CD1c-positive myeloid dendritic cell (primary cell): Measurements from ENCODE around the gene MSH6.

Source experiments
- DNase-seq: peaks from one replicate; pipeline ENCODE4 v3.0.0-alpha.2; 2016; ENCODE audit errors: extremely low spot score

The MSH6 gene

DNA sequence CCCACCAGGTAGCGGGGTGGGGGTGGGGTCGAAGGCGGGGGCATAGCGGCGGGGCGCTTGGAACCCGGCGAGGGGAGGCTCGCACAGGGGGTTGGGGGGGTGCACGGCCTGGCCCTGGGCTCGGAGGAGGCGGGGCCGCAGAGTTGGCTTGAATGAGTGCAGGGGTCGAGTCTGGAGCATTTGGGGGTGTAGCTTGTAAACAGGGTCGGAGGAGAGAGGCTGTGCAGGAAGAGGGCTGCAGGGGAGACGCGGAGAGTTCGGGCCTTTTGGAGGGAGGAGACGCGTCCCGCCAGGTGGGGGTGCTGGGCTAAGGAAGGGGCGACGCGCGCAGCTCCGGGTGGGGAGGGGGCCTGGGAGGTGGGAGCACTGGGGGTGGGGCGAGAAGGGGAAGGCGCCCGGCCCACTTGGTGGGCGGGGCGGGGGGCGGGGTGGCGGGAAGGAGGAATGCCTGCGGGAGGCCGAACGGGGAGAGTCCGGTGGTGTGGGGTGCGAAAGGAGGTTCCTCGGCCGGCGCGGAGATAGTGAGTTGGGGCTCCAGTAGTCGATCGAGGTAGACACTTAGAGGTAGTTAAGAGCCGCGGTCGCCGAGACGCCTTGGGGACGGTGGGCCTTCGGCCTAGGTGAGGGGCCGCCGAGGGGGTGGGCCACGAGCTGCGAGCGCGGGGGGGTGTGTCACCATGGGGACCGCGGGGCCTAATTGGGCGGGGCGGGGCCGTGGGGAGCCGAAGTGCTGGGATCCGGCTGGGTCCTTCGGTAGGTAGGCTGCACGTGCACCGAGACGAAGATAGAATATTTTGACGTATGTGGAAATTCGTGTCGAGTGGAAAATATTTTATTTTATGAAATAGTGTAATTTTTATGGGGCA is 774 bp downstream of the MSH6 start:
- peak; percentile 46 for DNase-seq

DNA sequence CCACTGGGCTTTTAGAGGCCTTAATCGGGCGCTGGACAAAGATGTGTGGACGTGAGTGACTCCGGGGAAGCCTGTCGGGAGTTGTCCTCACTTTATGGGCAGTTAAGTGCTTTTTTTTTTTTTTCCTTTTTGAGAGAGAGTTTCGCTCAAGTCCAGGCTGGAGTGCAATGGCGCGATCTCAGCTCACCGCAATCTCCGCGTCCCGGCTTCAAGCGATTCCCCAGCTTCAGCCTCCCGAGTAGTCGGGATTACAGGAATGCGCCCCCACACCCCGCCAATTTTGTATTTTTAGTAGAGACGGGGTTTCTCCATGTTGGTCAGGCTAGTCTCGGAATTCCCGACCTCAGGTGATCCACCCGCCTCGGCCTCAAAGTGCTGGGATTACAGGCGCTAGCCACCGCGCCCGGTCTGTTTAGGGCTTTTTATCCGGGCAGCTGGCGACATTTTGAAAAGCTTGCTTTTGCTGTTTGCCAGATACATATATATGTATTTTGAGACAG is 1.5 kb downstream of the MSH6 start:
- DNase-seq: no peak

DNA sequence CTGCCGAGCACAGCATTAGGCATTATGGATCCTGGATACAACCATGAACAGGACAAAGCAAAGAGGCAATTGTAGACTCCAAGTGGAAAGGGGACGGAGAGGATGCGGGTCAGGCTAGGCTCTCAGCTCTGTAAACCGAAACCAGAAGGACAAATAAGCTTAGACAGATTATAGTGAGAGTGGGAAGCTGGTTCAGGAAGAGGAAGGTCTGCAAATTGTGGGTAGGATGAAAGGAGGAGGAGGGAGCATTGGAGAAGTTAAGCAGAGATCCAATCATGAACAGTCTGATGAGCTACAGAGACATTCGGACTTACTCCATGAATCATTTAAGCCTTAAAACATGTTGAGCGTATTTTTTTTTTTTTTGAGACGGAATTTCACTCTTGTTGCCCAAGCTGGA is 3.0 kb downstream of the MSH6 start:
- peak; percentile 78 for DNase-seq

DNA sequence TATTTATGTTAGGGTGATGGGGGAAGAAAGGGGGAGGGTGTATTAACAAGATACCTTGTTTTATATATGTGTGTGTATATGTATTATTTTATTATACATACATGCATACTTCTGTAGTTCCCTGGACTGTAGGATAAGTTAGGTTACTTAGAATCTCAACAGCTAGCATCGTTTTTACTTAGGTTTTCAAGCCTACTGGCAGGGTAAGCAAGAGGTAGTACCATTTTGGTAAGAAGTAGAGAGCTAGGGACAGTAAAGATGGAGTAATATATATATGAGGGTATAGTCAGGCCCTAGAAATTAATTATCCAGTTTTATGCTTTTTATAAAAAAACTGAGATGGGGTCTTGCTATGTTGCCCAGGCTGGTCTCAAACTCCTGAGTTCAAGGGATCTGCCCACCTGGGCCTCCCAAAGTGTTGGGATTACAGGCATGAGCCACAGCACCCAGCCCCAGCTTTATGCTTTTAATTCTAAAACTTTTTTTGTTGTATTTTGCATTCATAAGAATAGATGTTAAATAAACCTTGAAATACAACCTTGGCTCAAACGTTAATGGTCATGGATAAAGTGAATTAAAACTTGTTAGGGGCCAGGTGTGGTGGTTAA is 13.2 kb downstream of the MSH6 start:
- no peak for DNase-seq

DNA sequence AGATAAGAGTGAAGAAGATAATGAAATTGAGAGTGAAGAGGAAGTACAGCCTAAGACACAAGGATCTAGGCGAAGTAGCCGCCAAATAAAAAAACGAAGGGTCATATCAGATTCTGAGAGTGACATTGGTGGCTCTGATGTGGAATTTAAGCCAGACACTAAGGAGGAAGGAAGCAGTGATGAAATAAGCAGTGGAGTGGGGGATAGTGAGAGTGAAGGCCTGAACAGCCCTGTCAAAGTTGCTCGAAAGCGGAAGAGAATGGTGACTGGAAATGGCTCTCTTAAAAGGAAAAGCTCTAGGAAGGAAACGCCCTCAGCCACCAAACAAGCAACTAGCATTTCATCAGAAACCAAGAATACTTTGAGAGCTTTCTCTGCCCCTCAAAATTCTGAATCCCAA is 15.7 kb downstream of the MSH6 start:
- peak; percentile 37 for DNase-seq

DNA sequence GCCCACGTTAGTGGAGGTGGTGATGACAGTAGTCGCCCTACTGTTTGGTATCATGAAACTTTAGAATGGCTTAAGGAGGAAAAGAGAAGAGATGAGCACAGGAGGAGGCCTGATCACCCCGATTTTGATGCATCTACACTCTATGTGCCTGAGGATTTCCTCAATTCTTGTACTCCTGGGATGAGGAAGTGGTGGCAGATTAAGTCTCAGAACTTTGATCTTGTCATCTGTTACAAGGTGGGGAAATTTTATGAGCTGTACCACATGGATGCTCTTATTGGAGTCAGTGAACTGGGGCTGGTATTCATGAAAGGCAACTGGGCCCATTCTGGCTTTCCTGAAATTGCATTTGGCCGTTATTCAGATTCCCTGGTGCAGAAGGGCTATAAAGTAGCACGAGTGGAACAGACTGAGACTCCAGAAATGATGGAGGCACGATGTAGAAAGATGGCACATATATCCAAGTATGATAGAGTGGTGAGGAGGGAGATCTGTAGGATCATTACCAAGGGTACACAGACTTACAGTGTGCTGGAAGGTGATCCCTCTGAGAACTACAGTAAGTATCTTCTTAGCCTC is 16.2 kb downstream of the MSH6 start:
- DNase-seq: peak; percentile 29

DNA sequence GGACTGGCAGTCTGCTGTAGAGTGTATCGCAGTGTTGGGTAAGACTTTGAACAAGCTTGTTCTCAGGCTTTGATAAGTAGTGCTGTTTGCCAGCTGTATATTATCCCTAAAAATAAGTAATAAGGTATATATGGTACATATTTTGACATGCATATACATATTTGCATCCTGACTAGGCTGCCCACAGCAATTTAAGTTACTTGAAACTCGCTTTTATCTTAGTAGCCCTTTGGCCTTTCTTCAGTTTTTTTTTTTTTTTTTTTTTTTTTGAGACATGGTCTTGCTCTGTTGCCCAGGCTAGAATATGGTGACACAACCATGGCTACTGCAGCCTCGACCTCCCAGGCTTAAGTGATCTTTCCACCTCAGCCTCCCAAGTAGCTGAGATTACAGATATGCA is 18.2 kb downstream of the MSH6 start:
- DNase-seq: no peak

DNA sequence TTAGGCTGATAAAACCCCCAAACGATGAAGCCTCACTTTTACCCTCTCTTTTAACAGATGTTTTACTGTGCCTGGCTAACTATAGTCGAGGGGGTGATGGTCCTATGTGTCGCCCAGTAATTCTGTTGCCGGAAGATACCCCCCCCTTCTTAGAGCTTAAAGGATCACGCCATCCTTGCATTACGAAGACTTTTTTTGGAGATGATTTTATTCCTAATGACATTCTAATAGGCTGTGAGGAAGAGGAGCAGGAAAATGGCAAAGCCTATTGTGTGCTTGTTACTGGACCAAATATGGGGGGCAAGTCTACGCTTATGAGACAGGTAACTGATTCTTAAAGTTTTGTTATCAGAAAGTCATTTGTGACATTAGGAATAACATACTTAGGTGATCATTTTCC is 20.4 kb downstream of the MSH6 start:
- no peak for DNase-seq

DNA sequence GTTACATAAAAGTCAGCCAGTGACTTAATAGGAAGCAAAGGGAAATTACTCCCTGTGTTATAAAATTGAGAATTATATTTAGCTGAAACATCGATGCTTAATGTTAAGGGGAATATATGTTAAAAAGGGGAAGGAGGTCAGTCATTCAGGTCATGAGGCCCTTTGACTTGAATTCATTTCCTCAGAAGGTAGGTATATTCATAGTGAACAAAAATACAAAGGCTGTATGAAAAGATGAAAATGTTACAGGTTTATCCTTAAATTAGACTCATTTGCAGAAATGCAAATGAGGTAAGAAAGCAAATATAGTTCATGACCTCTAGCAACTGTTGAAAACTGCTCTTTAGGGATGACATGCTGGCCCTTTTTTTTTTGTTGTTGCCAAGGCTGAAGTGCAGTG is 20.8 kb downstream of the MSH6 start:
- DNase-seq: no peak

DNA sequence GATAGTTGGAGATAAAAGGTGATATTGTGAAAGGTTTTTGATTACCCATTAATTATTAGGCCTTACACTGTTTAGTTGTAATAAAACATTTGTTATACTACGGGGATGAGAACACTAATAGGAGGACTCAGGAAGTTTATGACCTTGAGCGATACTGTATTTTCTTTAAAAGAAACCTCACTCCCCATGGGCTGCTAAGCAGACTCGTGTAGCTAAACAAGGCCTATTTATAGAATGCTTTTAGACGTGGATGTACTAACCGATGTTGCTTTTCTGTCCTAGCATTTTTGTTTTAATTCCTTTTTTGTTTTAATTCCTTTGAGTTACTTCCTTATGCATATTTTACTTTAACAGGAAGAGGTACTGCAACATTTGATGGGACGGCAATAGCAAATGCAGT is 22.9 kb downstream of the MSH6 start:
- no peak for DNase-seq

DNA sequence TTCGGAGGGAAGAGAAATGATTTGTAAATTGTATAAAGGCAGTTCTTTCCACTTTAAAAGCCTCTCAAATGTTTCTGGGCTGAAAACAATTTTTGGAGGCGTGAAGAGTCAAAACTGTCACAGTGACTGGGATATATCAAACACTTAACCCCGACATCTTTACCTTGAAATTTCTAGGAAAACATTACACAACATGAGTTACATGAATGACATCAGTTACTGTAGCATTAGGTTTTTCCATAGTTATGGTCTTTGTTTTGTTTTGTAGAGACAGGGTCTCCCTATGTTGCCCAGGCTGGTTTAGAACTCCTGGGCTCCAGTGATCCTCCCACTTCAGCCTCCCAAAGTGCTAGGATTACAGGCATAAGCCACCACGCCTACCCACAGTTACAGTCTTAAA is 25.7 kb downstream of the MSH6 start:
- no peak for DNase-seq

DNA sequence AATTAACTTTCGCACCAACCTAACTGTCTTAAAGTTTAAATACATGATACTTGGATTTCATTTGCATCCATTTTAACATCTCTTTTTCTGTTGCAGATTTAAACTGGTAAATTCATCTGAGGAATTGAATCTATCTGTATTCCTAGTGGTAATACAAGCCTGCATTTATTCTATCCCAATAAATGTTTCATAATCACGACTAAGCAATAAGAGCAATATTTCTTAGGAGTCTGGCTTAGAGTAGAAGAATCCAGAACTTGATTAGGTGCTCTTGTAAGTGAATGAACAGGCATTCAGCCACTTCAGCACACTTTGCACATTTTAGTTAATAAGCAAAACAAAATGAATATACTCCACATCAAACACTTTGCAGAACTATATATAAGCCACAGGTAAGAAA is 27.0 kb downstream of the MSH6 start:
- no peak for DNase-seq

DNA sequence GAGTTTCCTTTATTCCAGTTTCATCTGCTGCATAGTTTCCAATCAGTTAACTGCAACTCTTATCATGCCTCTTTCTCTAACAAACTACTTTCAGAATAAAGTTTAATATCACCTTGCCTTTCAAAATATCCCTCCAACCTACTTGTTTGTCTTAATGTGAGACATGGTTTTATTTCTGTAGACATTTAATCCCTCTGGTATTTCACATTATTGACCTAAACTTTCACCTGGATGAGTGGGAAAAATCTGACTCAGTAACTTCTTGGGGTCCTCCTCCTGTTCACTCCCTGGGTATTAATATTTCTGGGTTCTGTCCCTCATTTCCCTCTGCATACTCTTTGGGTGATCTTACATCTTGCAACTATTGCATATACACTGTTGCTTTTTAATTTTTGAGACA is 27.9 kb downstream of the MSH6 start:
- DNase-seq: no peak

DNA sequence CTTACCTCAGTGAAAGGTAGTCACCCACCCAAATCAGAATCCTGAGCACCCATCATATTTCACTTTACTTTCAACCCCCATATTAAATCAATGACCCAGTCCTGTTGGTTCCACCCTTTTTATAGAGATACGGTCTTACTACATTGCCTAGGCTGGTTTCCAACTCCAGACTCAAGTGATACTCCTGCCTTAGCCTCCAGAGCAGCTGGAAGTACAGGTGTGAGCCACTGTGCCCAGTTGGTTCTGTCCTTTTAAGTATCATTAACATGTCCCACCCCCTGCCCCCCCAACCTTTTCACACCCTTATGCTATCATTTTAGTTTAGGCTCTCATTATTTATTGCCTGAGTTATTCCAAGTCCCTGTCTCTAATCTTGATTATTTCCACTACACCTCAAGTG is 28.7 kb downstream of the MSH6 start:
- no peak for DNase-seq

DNA sequence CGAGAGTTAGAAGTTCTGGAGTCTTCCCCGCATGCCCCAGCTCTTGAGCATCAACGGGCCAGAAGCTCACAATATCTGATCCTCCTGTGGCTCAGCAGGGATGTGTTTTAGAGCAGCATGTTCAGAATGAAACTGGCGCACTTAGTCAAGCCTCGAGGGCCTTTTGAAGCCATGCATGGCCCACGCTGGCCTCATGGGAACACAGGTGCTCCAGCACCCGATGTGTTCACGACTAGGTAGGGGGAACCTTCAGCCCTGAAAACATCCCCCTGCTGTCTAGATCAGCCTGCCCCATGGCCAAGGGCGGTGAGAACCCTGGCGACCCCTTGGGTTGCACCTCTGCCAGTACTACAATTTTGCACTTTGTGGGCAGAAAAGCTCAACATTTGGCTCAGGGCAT is 32.8 kb downstream of the MSH6 start:
- no peak for DNase-seq

DNA sequence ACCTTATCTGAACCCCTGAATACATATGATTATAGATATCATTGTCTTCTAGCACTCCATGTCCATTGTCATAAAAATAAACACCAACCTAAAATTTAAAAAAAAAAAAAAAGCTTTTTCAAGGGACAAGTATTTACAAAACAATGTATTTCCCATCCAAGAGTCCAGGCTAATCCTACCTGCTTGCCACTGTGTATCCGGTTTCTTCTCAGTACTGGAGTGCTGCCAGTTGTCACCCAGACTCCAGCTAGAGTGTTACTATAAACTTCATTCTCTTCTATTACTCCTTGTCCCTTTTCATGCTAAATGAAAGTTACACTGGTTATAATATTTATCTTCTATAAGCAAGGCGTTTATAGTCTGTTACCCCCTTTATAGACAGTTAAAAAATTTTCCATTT is 35.8 kb downstream of the MSH6 start:
- DNase-seq: no peak

DNA sequence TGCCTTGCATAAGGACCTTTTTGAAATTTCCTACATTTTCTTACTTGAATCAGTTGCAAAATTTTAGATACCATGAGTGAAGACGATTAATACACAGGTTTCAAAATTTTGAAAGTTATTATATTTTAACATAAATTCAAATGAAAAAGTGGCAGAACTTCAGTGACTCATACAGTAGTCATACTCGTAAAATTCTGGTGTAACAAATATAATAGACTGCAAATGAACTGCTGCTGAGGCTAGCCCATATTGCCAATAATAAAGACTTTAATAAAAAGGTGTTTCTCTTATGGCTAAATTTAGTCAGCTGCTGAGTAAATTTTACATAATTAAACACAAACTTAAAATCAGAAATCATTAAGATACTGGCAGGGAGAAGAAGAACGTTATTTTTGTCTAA is 36.9 kb downstream of the MSH6 start:
- DNase-seq: no peak

DNA sequence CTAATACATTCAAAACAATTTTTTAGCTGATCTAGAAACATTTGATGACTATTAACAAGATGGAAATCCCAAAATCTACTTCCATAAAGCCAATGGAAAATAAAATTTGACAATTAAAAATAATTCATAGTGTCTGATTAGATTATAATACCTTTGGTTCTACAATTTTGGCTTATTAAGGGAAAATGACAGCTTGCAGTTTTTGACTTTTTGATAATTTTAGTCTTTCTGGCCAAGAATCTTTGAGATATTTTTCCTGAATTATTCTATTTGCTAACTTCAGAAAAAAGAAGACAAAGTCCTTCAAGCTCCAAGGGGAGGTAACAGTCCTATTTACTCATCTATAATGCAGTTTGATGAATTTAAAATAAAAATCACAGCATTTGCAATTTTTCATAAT is 39.6 kb downstream of the MSH6 start:
- DNase-seq: no peak

DNA sequence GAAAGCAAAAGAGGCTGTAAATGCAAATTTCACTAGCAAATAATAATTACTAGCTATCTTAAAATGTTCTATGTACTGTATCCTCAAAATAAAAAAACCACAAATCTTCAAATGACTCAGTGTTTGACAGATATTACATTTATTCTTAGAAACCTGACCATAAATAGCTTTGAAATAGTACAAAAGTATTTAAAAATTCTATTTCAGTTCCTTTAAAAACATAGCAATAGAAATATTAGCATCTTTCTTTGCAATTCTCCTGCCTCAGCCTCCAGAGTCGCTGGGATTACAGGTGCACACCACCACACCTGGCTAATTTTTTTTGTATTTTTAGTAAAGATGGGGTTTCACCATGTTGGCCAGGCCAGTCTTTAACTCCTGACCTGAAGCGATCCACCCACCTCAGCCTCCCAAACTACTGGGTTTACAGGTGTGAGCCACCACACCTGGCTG is 50.6 kb downstream of the MSH6 start:
- DNase-seq: no peak

DNA sequence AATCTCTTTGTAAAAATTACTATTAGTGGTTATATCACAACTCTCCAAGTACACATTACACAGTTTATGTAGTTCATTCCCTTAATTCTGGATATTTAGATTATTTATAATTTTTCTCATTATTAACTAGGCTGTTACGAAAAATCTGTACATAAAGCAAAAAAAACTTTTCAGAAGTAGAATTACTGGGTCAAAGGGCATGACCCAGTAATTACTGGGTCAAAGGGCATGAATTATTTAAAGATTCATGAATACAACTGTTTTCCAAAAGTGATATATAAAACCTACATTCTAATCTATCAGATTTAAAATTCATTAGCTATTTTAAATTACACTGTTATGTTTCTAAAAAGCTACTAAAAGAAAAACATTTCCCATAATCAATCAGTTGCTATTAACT is 55.3 kb downstream of the MSH6 start:
- no peak for DNase-seq

DNA sequence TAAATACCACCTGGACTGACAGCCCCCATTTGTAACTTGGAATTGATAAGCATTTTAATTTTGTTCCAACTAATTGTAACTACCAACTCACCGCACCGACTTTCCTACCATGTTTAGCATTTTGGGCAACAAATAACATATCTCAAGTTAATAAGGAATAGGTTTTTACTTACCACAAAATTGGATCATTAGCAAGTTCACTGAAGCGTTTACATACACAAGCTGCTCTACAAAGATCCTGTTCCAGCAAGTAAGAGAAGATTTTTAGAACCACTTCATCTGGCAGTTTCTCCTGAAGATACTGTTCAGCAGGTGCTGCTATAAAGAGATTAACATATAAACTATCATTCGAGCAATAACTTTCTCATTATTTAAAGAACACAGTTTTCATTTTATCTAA is 55.7 kb downstream of the MSH6 start:
- no peak for DNase-seq

DNA sequence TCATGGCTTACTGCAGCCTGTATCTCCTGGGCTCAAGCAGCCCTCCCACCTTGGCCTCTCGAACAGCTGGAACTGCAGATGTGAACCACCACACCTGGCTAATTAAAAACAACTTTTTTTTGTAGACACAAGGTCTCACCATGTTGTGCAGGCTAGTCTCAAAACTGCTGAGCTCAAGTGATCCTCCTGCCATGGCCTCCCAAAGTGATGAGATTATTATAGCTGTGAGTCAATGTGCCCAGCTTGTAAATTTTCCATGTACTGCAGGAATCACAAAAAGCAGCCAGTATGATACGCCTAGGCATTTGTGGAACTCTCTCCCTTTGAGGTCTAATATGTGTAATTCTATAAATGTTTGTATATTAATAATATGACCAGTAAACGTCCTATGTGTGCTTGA is 59.9 kb downstream of the MSH6 start:
- no peak for DNase-seq

DNA sequence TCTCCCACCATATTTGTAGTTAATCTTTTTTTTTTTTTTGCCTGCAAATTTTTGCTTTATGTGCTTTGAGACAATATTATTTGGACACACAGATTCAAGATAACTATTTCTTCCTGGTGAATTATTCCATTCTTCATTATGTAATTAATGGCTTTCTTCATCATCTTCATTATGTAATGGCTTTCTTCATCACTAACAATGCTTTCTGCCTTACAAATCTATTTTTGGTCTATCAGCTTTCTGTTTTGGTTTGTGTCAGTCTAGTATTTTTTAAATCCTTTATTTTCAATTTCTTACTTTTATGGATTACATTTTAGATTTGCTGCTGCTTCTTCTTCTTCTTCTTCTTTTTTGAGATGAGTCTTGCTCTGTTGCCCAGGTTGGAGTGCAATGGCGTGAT is 60.5 kb downstream of the MSH6 start:
- no peak for DNase-seq
